ENCODE results near the gene BLCAP. TPM values are rescaled to one million over a fixed set of nuclear protein-coding genes. Genes with fewer than 3 reads are reported as not detected.

The BLCAP gene
- total RNA-seq, 1 experiment from 2014 or later = 90.4 TPM

DNA sequence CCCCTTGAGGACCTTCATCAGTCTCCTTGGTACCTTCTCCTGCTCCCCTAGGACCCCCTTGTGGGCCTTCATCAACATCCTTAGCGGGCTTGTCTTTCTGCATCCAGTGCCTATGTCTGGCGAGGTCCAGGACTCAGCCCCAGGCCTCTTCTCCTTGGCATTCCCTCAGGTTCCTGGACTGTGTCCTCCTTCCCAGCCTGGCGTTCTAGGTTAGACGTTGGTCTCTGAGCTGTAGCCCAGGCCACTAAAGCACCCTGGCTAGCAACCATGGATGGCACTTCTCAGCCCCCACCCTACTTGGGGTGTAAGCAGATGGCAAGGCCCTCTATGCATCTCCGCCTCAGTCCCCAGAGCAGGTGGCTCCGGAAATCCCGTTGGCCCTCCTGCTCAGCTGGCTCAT, 58.1 kb downstream of the BLCAP start:
- Mint-ChIP-seq H3K4me3 (ENCODE audit: low read depth, unreplicated experiment) (no peak overlapping the region), H3K9me3 (ENCODE audit: low read depth, unreplicated experiment) (no peaks in the 10 kb centered on the region), H3K27me3 (ENCODE audit: unreplicated experiment) (peaks cover 93% of the 10 kb centered on the region), H3K36me3 (ENCODE audit: insufficient read depth, unreplicated experiment) (no peaks in the 10 kb centered on the region), H3K27ac (ENCODE audit: unreplicated experiment) (no peak overlapping the region), H3K4me1 (ENCODE audit: low read depth, unreplicated experiment) (no peaks in the 10 kb centered on the region)
- TF ChIP-seq CTCF (IDR thresholded peaks at IDR 0.05; ENCODE audit: unreplicated experiment) = no peak
- intact Hi-C loops (cut with micrococcal nuclease; ENCODE audit: unreplicated experiment) = no loop called here
- no TSS peak for BruUV-seq (replicated peaks)
- CTCF ChIA-PET = no interaction called here
- DNase-seq = no peak

GRCh38 chr20:37468886-37469285, 58.8 kb downstream of the BLCAP start:
- Mint-ChIP-seq H3K9me3 (ENCODE audit: low read depth, unreplicated experiment) (no peaks in the 10 kb centered on the region), H3K36me3 (ENCODE audit: insufficient read depth, unreplicated experiment) (no peaks in the 10 kb centered on the region), H3K27me3 (ENCODE audit: unreplicated experiment) (peaks cover 93% of the 10 kb centered on the region), H3K4me3 (ENCODE audit: low read depth, unreplicated experiment) (no peak overlapping the region), H3K27ac (ENCODE audit: unreplicated experiment) (no peak overlapping the region), H3K4me1 (ENCODE audit: low read depth, unreplicated experiment) (no peaks in the 10 kb centered on the region)
- CTCF ChIA-PET = interaction anchor here (0.6 kb wide), 1 partner anchor 405 kb away, joined by 3 read pairs; no protein-coding TSS in a partner anchor
- intact Hi-C loops (cut with micrococcal nuclease; ENCODE audit: unreplicated experiment) = no loop called here
- TF ChIP-seq CTCF (IDR thresholded peaks at IDR 0.05; ENCODE audit: unreplicated experiment) = no peak
- BruUV-seq (replicated peaks) = no TSS peak
- DNase-seq = no peak

Other genes with a start within 250 kb of the BLCAP start
- gene MANBAL, start 238.2 kb downstream of the BLCAP start, total RNA-seq (2022) = 77.0 and 77.2 TPM in 2 replicates
- 185 and 203 TPM in 2 replicates for gene SRC, start 181.7 kb downstream of the BLCAP start, total RNA-seq (2022)
- gene NNAT, start 6.6 kb downstream of the BLCAP start, total RNA-seq (2022) = not detected in 2 replicates
- gene CTNNBL1, start 166.2 kb upstream of the BLCAP start, total RNA-seq (2022) = 106 and 113 TPM in 2 replicates

Measured in Calu3 (cell line).